NCI-H187 treated with DMSO at 0.1 percent for 48 hours (cell line): ENCODE results near the gene CCT3.
"Not testable (repeated sequence)": the region's sequence is repeated elsewhere in the genome, so short reads cannot be mapped to it uniquely, and the experiment has no call there.

Experiments used
- DNase-seq: peaks from one replicate; lab custom pipeline; 2025; lab: John Stamatoyannopoulos, UW

CCT3 gene

GRCh38 chr1:156338180-156338976 lies at the start of gene CCT3, which contains the start of gene TSACC:
CCT3 (minus strand) TSS chr1:156338292; CDS start chr1:156338184, 108 bp downstream.
TSACC (plus strand) TSS chr1:156338526; CDS start chr1:156339758, 1,232 bp downstream.
- peak; percentile 100 for DNase-seq

GRCh38 chr1:156387870-156388173 lies 49.7 kb upstream of the CCT3 start:
- DNase-seq, result no peak

GRCh38 chr1:156386949-156387869 lies 49.1 kb upstream of the CCT3 start:
- no peak for DNase-seq

- no peak for DNase-seq
Observed at GRCh38 chr1:156386134-156386901, 48.2 kb upstream of the CCT3 start.

- DNase-seq, result peak; percentile 72
Observed at GRCh38 chr1:156385534-156386031, 47.5 kb upstream of the CCT3 start.

GRCh38 chr1:156384658-156385057 lies 46.6 kb upstream of the CCT3 start:
- DNase-seq, result no peak

- no peak for DNase-seq
Observed at GRCh38 chr1:156384007-156384406, 45.9 kb upstream of the CCT3 start.

- peak; percentile 36 for DNase-seq
Observed at GRCh38 chr1:156383023-156383422, 44.9 kb upstream of the CCT3 start.

- no peak for DNase-seq
Observed at GRCh38 chr1:156382561-156382960, 44.5 kb upstream of the CCT3 start.

- DNase-seq, result no peak
Observed at GRCh38 chr1:156379420-156380165, 41.5 kb upstream of the CCT3 start.

GRCh38 chr1:156378557-156378956 lies 40.5 kb upstream of the CCT3 start:
- no peak for DNase-seq

GRCh38 chr1:156376958-156377919 lies 39.1 kb upstream of the CCT3 start:
- no peak for DNase-seq

- DNase-seq, result no peak
Observed at GRCh38 chr1:156376146-156376545, 38.1 kb upstream of the CCT3 start.

GRCh38 chr1:156373546-156373945 lies 35.5 kb upstream of the CCT3 start:
- no peak for DNase-seq

- DNase-seq, result no peak
Observed at GRCh38 chr1:156372876-156373275, 34.8 kb upstream of the CCT3 start.

GRCh38 chr1:156372265-156372586 lies 34.1 kb upstream of the CCT3 start:
- no peak for DNase-seq

- no peak for DNase-seq
Observed at GRCh38 chr1:156371553-156372264, 33.6 kb upstream of the CCT3 start.

- not testable (repeated sequence) for DNase-seq
Observed at GRCh38 chr1:156369685-156370286, 31.7 kb upstream of the CCT3 start.
